ENCODE measurements around the gene IL5. TPM values are rescaled to one million over a fixed set of nuclear protein-coding genes. Genes with fewer than 3 reads are reported as not detected.

Gene IL5
- total and polyA plus RNA-seq, 2 donors (not counting 3 experiments of a cell fraction or from before 2014, with no cell fraction given): not detected

GRCh38 chr5:132498152-132498551, 45.2 kb downstream of the IL5 start:
- Histone ChIP-seq H4K20me1 (replicated peaks; ENCODE audit: control insufficient read depth, extremely low read depth, insufficient read depth, low read length) (no peaks in the 10 kb centered on the region), H3K9ac (replicated peaks; ENCODE audit: extremely low read depth, insufficient read depth, low read length) (peak overlapping the region; percentile 28), H3K36me3 (ENCODE audit: control insufficient read depth in 2 of 2, extremely low read depth in 1 of 2, insufficient read depth in 2 of 2, low read length in 2 of 2) (no peaks in the 10 kb centered on the region), H3K4me2 (ENCODE audit: insufficient read depth, low read length) (peak overlapping the region; percentile 23), H3K9me1 (replicated peaks; ENCODE audit: control insufficient read depth, extremely low read depth, insufficient read depth, low read length) (no peaks in the 10 kb centered on the region), H3K27me3 (ENCODE audit: control insufficient read depth in 2 of 2, insufficient read depth in 2 of 2, low read length in 2 of 2) (no peaks in the 10 kb centered on the region), H2AFZ (ENCODE audit: low read depth, low read length) (no peak overlapping the region), H3K4me1 (ENCODE audit: control insufficient read depth, extremely low read depth, insufficient read depth, low read length) (peaks cover 47% of the 10 kb centered on the region), H3K4me3 (replicated peaks in 1 of 3; ENCODE audit: insufficient read depth in 1 of 3, low read depth in 1 of 3, low read length in 3 of 3) (no peak overlapping the region), H3K27ac (ENCODE audit: insufficient read depth, low read depth, low read length) (peak overlapping the region; percentile 82), H3K9me3 (replicated peaks; ENCODE audit: control insufficient read depth, insufficient read depth, low read length) (no peaks in the 10 kb centered on the region), H3K79me2 (ENCODE audit: control insufficient read depth, insufficient read depth, low read length) (no peaks in the 10 kb centered on the region)
- BruUV-seq (replicated peaks): no TSS peak
- DNase-seq (ENCODE audit: low read depth, low spot score) (peak; percentile 37), FAIRE-seq (peak; percentile 54)
- ChIA-PET POLR2A (interaction anchor here (1.0 kb wide), 2 partner anchors 73 to 111 kb away, joined by 3 to 4 read pairs; no protein-coding TSS in a partner anchor), CTCF (interaction anchor here (0.9 to 8.4 kb wide), 12 partner anchors 8 to 322 kb away, joined by 3 to 220 read pairs (median 6); partner anchors contain the start of gene IRF1)
- dilution Hi-C loops (cut with MboI; ENCODE audit: extremely low pct_ligation_motif_present, low sequenced_read_pairs) (no loop called here), intact Hi-C loops (cut with micrococcal nuclease) (loop anchor here (5.0 to 10.0 kb wide), 3 partner anchors 203 to 436 kb away; partner anchors contain the start of genes IL3 and SLC22A4)
- no peak for TF ChIP-seq FOS (IDR thresholded peaks at IDR 0.05; ENCODE audit: borderline replicate concordance, insufficient read depth, low read length)

- POLR2A ChIA-PET: interaction anchor here (0.6 to 1.0 kb wide), 3 partner anchors 69 to 111 kb away, joined by 3 to 4 read pairs (median 3); no protein-coding TSS in a partner anchor
- FAIRE-seq (peak; percentile 99), DNase-seq (ENCODE audit: low read depth, low spot score) (peak; percentile 90)
- Histone ChIP-seq H3K9ac (replicated peaks; ENCODE audit: extremely low read depth, insufficient read depth, low read length) (peak overlapping the region; percentile 51), H3K4me3 (replicated peaks in 1 of 3; ENCODE audit: insufficient read depth in 1 of 3, low read depth in 1 of 3, low read length in 3 of 3) (peak overlapping the region in 1 of 3 experiments; percentile 48), H2AFZ (ENCODE audit: low read depth, low read length) (no peak overlapping the region), H3K4me2 (ENCODE audit: insufficient read depth, low read length) (peak overlapping the region; percentile 44), H3K79me2 (ENCODE audit: control insufficient read depth, insufficient read depth, low read length) (no peaks in the 10 kb centered on the region), H3K9me1 (replicated peaks; ENCODE audit: control insufficient read depth, extremely low read depth, insufficient read depth, low read length) (no peaks in the 10 kb centered on the region), H3K27ac (ENCODE audit: insufficient read depth, low read depth, low read length) (peak overlapping the region; percentile 82), H3K4me1 (ENCODE audit: control insufficient read depth, extremely low read depth, insufficient read depth, low read length) (peaks cover 43% of the 10 kb centered on the region), H3K36me3 (ENCODE audit: control insufficient read depth in 2 of 2, extremely low read depth in 1 of 2, insufficient read depth in 2 of 2, low read length in 2 of 2) (no peaks in the 10 kb centered on the region), H4K20me1 (replicated peaks; ENCODE audit: control insufficient read depth, extremely low read depth, insufficient read depth, low read length) (no peaks in the 10 kb centered on the region), H3K27me3 (ENCODE audit: control insufficient read depth in 2 of 2, insufficient read depth in 2 of 2, low read length in 2 of 2) (no peaks in the 10 kb centered on the region), H3K9me3 (replicated peaks; ENCODE audit: control insufficient read depth, insufficient read depth, low read length) (no peaks in the 10 kb centered on the region)
- dilution Hi-C loops (cut with MboI; ENCODE audit: extremely low pct_ligation_motif_present, low sequenced_read_pairs): no loop called here
- BruUV-seq (replicated peaks): no TSS peak
- TF ChIP-seq MYC (IDR thresholded peaks at IDR 0.05; ENCODE audit: low read depth, low read length): no peak
- TF ChIP-seq GATA2 (IDR thresholded peaks at IDR 0.05; ENCODE audit: insufficient read depth, insufficient read length, low read depth, low read length): no peak
- peak; percentile 83 for TF ChIP-seq POLR2AphosphoS5 (IDR thresholded peaks at IDR 0.05; ENCODE audit: insufficient read depth, low read depth, low read length)
- peak; percentile 79 for TF ChIP-seq JUN (IDR thresholded peaks at IDR 0.05; ENCODE audit: borderline replicate concordance, insufficient read depth, insufficient read length, low read depth)
- TF ChIP-seq MAX (IDR thresholded peaks at IDR 0.05; ENCODE audit: insufficient read depth, insufficient read length): no peak
- TF ChIP-seq FOS (IDR thresholded peaks at IDR 0.05; ENCODE audit: borderline replicate concordance, insufficient read depth, low read length): peak; percentile 57
- no peak for TF ChIP-seq EZH2 (IDR thresholded peaks at IDR 0.05; ENCODE audit: borderline replicate concordance, low read depth, low read length, severe bottlenecking)
- TF ChIP-seq CTCF (IDR thresholded peaks at IDR 0.05; ENCODE audit: extremely low read depth in 1 of 2, insufficient read depth in 1 of 2, low read depth in 1 of 2, low read length in 2 of 2): no peak
- CTCF ChIA-PET: interaction anchor here (1.2 to 8.4 kb wide), 12 partner anchors 8 to 322 kb away, joined by 3 to 220 read pairs (median 6); no protein-coding TSS in a partner anchor
- intact Hi-C loops (cut with micrococcal nuclease): loop anchor here (1.0 to 10.0 kb wide), 10 partner anchors 71 to 435 kb away; partner anchors contain the start of genes IL3 and SLC22A4
Measured at GRCh38 chr5:132497488-132497997, 45.8 kb downstream of the IL5 start.

Measured in endothelial cell of umbilical vein (primary cell).